HEK293 (cell line): ENCODE measurements around the gene KRTAP5-8.
A peak's percentile ranks its signal among the peaks of the same experiment; 100 is the strongest.
"Not testable (repeated sequence)": the region's sequence is repeated elsewhere in the genome, so short reads cannot be mapped to it uniquely, and the experiment has no call there.

Experiments
- CTCF ChIA-PET: fragments of 350-600 bp; formaldehyde crosslinking; extraction: SDS; loops from one replicate; lab custom pipeline; 2021; ENCODE audit warnings: antibody characterized with exemption; lab: Yijun Ruan, JAX
- POLR2A ChIA-PET: fragments of 300-600 bp; formaldehyde crosslinking; extraction: SDS; loops from one replicate; lab custom pipeline; 2020; ENCODE audit warnings: antibody characterized with exemption, inconsistent platforms; lab: Yijun Ruan, JAX
- H3K27ac ChIP-seq: fragments of 200-500 bp; sonication (Bioruptor generic); 2 replicates; pipeline ENCODE4 v1.5.1; 2014; ENCODE audit warnings: low read depth, low read length, control low read depth, inconsistent platforms; ENCODE audit errors: extremely low read depth
- H3K36me3 ChIP-seq, 2 experiments: fragments of 200-500 bp in 1 of 2; sonication (Bioruptor generic) in 1 of 2; 1 replicate in 1 of 2; 2 replicates in 1 of 2; pipeline ENCODE4 v1.5.1; 2014 to 2017; ENCODE audit warnings: inconsistent platforms in 2 of 2, low read length in 2 of 2; ENCODE audit not compliant: control insufficient read depth in 2 of 2, insufficient read depth in 1 of 2
- H3K4me1 ChIP-seq: fragments of 200-500 bp; sonication (Bioruptor generic); 2 replicates; pipeline ENCODE4 v1.5.1; 2014; ENCODE audit warnings: mild to moderate bottlenecking, low read length, inconsistent platforms; ENCODE audit not compliant: control insufficient read depth, insufficient read depth
- H3K4me3 ChIP-seq: 2 replicates; pipeline ENCODE4 v1.5.1; 2011; ENCODE audit warnings: low read depth, mild to moderate bottlenecking, control low read depth, low read length, moderate library complexity
- H3K9me3 ChIP-seq: fragments of 200-500 bp; sonication (Bioruptor generic); 2 replicates; pipeline ENCODE4 v1.5.1; 2014; ENCODE audit warnings: low read depth, low read length, inconsistent platforms; ENCODE audit not compliant: control insufficient read depth, insufficient read depth
- GLIS2 ChIP-seq: fragments of 450-650 bp; formaldehyde crosslinking; IDR thresholded peaks from 2 replicates; pipeline ENCODE4 v1.5.1; 2016; ENCODE audit warnings: missing biosample characterization, missing genetic modification characterization
- KLF16 ChIP-seq: fragments of 450-650 bp; formaldehyde crosslinking; IDR thresholded peaks from 2 replicates; pipeline ENCODE4 v1.5.1; 2017; ENCODE audit warnings: missing biosample characterization, missing genetic modification characterization
- KLF8 ChIP-seq: fragments of 450-650 bp; formaldehyde crosslinking; IDR thresholded peaks from 2 replicates; pipeline ENCODE4 v1.5.1; 2016; ENCODE audit warnings: missing biosample characterization, missing genetic modification characterization
- RBAK ChIP-seq: fragments of 450-650 bp; formaldehyde crosslinking; IDR thresholded peaks from 2 replicates; pipeline ENCODE4 v1.5.1; 2016; ENCODE audit warnings: missing biosample characterization, missing genetic modification characterization
- SALL2 ChIP-seq: fragments of 450-650 bp; formaldehyde crosslinking; IDR thresholded peaks from 2 replicates; pipeline ENCODE4 v1.5.0; 2017; ENCODE audit warnings: missing biosample characterization, mild to moderate bottlenecking, missing genetic modification characterization, borderline replicate concordance
- SCRT2 ChIP-seq: fragments of 450-650 bp; formaldehyde crosslinking; IDR thresholded peaks from 2 replicates; pipeline ENCODE4 v1.5.1; 2016; ENCODE audit warnings: missing biosample characterization, missing genetic modification characterization
- YY1 ChIP-seq: fragments of 450-650 bp; formaldehyde crosslinking; IDR thresholded peaks from 2 replicates; pipeline ENCODE4 v1.5.1; 2018; ENCODE audit warnings: missing biosample characterization, missing genetic modification characterization
- ZBTB7A ChIP-seq: fragments of 450-650 bp; formaldehyde crosslinking; IDR thresholded peaks from 2 replicates; pipeline ENCODE4 v1.5.1; 2016; ENCODE audit warnings: low read depth, missing biosample characterization, missing genetic modification characterization
- ZNF155 ChIP-seq: fragments of 450-650 bp; formaldehyde crosslinking; IDR thresholded peaks from 2 replicates; pipeline ENCODE4 v1.5.1; 2016; ENCODE audit warnings: missing biosample characterization, missing genetic modification characterization
- ZNF239 ChIP-seq: fragments of 450-650 bp; formaldehyde crosslinking; IDR thresholded peaks from 2 replicates; pipeline ENCODE4 v1.5.1; 2016; ENCODE audit warnings: missing biosample characterization, missing genetic modification characterization
- ZNF335 ChIP-seq: fragments of 450-650 bp; formaldehyde crosslinking; conservative IDR thresholded peaks from 2 replicates; pipeline ENCODE4 v1.5.1; 2016; ENCODE audit warnings: missing biosample characterization, missing genetic modification characterization
- ZNF366 ChIP-seq: fragments of 450-650 bp; formaldehyde crosslinking; conservative IDR thresholded peaks from 2 replicates; pipeline ENCODE4 v1.5.1; 2016; ENCODE audit warnings: missing biosample characterization, missing genetic modification characterization
- ZNF501 ChIP-seq: fragments of 450-650 bp; formaldehyde crosslinking; IDR thresholded peaks from 2 replicates; pipeline ENCODE4 v1.5.1; 2016; ENCODE audit warnings: missing biosample characterization, missing genetic modification characterization
- ZNF521 ChIP-seq: fragments of 450-650 bp; formaldehyde crosslinking; IDR thresholded peaks from 2 replicates; pipeline ENCODE4 v1.5.1; 2017; ENCODE audit warnings: missing biosample characterization, mild to moderate bottlenecking, missing genetic modification characterization
- ZNF548 ChIP-seq: fragments of 450-650 bp; formaldehyde crosslinking; IDR thresholded peaks from 2 replicates; pipeline ENCODE4 v1.5.1; 2016; ENCODE audit warnings: missing biosample characterization, missing genetic modification characterization
- ZNF549 ChIP-seq: fragments of 450-650 bp; IDR thresholded peaks from 2 replicates; pipeline ENCODE4 v1.5.1; 2018; ENCODE audit warnings: missing biosample characterization, missing genetic modification characterization, mild to moderate bottlenecking, inconsistent platforms, moderate library complexity
- ZNF560 ChIP-seq: fragments of 450-650 bp; formaldehyde crosslinking; IDR thresholded peaks from 2 replicates; pipeline ENCODE4 v1.5.1; 2017; ENCODE audit warnings: missing biosample characterization, missing genetic modification characterization, borderline replicate concordance
- ZNF623 ChIP-seq: fragments of 450-650 bp; formaldehyde crosslinking; IDR thresholded peaks from 2 replicates; pipeline ENCODE4 v1.5.1; 2016; ENCODE audit warnings: missing biosample characterization, missing genetic modification characterization
- ZNF629 ChIP-seq: fragments of 450-650 bp; formaldehyde crosslinking; IDR thresholded peaks from 2 replicates; pipeline ENCODE4 v1.5.1; 2017; ENCODE audit warnings: missing biosample characterization, missing genetic modification characterization
- ZNF660 ChIP-seq: fragments of 450-650 bp; IDR thresholded peaks from 2 replicates; pipeline ENCODE4 v1.5.1; 2018; ENCODE audit warnings: missing biosample characterization, mild to moderate bottlenecking, missing genetic modification characterization
- ZNF791 ChIP-seq: fragments of 450-650 bp; formaldehyde crosslinking; IDR thresholded peaks from 2 replicates; pipeline ENCODE4 v1.5.1; 2016; ENCODE audit warnings: missing biosample characterization, missing genetic modification characterization

KRTAP5-8 gene

DNA sequence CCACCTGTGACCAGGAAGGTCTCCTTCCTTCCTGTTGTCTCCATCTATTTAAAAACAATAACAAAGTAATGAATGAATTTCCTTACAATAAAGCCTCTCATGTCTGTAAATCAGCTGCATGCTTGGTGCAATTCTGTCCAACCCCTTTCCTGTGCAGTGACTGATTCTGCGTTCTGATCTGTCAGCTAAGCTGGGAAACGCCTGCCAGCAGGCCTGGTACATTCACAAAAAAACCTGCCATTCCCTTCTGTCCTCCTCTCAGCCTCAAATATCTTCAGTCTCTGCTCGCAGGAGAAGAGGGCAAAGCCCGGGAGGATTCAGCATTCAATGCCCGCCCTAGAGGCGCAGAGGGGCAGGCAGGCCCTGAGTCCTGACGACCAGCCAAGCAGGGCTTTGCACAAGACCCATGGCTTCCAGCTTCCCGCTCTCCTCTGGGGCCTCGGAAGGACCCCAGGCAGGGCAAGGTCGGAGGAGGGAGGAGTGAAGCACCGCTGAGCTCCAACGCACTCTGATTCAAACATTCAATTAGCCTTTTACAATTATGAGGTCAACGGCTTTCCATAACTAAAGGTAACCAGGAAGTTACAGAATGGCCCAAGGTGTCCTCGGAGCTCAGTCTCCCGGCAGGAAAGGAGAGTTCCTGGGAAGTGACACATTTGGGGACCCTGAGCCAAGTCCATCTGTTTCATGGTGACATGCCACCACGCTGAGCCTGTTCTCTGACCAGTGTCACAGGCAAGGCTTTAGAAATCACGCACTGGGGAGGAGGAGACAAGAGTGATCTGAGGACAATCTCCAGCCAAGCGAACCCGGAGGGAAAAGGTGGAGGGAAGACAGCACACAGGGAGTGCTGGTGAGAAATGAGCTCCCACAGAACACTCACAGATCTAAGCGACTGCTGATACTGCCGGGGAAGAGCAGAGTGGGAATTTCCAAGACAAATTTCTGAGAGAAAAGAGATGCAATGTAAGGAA lies 29.1 kb downstream of the KRTAP5-8 start:
- CTCF ChIA-PET = interaction anchor here (1.4 kb wide), 1 partner anchor 13 kb away, joined by 5 read pairs; no protein-coding TSS in a partner anchor
- POLR2A ChIA-PET = not testable (repeated sequence)

DNA sequence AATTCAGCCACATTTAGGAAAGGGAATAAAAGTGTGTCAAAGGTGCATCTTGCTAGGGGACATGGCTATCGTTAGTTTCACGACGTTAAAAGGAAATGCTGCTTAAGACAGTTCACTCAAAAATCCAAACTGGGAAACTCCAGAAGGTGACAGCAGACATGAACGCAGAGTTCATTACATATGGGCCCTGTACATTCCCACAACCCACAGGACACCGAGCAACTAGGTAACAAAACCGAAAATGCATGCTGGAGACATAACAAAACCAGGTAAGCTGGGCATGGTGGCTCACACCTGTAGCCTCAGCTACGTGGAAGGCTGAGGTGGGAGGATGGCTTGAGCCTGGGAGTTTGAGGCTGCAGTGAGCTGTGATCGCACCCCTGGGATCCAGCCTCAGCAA lies 29.8 kb downstream of the KRTAP5-8 start:
- H3K36me3 ChIP-seq, H3K27ac ChIP-seq, H3K9me3 ChIP-seq, POLR2A ChIA-PET, H3K4me3 ChIP-seq, H3K4me1 ChIP-seq: not testable (repeated sequence)
- CTCF ChIA-PET = interaction anchor here (0.5 to 1.4 kb wide), 2 partner anchors 12 to 18 kb away, joined by 3 to 5 read pairs; no protein-coding TSS in a partner anchor
- TF ChIP-seq SCRT2 (tag by site-specific recombination) = peak; percentile 25; the same call in 1 of the 2 replicates

More for the DNA sequence above, 29.1 kb downstream of the KRTAP5-8 start:
- H3K4me3 ChIP-seq, H3K27ac ChIP-seq, H3K36me3 ChIP-seq, H3K9me3 ChIP-seq, H3K4me1 ChIP-seq: not testable (repeated sequence)

GRCh38 chr11:71568704-71569349 lies 31.0 kb downstream of the KRTAP5-8 start:
- no peaks in the 10 kb centered on the region for H3K36me3 ChIP-seq
- H3K4me3 ChIP-seq = no peak overlapping the region
- TF ChIP-seq ZNF501 (tag by site-specific recombination) (no peak), ZBTB7A (tag by site-specific recombination) (no peak), ZNF560 (no peak), ZNF335 (tag by site-specific recombination) (no peak), YY1 (tag by site-specific recombination) (no peak)
- TF ChIP-seq, all 188 proteins: peak for 0
- H3K9me3 ChIP-seq = no peaks in the 10 kb centered on the region
- POLR2A ChIA-PET = interaction anchor here (0.6 kb wide), 1 partner anchor 11 kb away, joined by 3 read pairs; no protein-coding TSS in a partner anchor
- H3K27ac ChIP-seq = no peak overlapping the region
- no peaks in the 10 kb centered on the region for H3K4me1 ChIP-seq
- CTCF ChIA-PET = interaction anchor here (1.4 kb wide), 1 partner anchor 11 kb away, joined by 5 read pairs; no protein-coding TSS in a partner anchor

DNA sequence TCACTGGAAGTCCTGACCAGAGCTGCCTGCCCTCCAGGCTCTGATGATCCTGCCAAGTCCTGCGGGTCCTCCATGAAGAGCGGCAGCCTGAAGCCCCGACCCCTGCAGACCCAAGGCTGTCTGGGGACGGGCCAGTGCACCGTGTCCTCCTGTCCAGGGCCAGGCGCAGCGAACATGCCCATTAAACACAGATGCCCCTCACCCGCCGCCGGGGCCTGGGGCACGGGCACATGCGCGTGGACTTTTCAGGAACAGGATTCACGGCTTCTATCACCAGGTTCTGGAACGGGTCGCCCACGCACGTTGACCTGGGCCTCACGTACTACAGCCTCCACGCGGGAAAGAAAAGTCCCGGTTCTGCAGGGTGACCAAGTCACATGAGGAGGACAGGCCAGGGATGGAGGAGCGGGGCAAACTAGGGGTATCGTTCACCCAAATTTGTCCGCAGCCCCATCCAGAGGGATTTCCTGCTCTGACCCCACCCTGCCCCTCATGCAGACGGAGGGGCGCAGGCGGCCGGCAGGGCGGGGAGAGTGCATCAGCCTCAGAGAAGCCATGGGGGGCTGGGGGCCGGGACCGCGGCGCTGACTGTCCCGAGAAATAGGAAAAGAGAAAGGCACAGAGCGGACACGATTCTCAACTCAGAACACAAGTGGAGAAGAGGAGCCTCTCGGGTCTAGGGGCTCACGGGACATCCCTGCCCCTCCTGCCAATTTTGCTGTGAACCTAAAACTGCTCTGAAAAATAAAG lies 33.5 kb downstream of the KRTAP5-8 start:
- not testable (repeated sequence) for H3K4me3 ChIP-seq, H3K9me3 ChIP-seq, H3K36me3 ChIP-seq, H3K27ac ChIP-seq, H3K4me1 ChIP-seq
- POLR2A ChIA-PET = interaction anchor here (1.1 kb wide), 1 partner anchor 8 kb away, joined by 3 read pairs; no protein-coding TSS in a partner anchor
- CTCF ChIA-PET = interaction anchor here (0.7 kb wide), 1 partner anchor 9 kb away, joined by 3 read pairs; no protein-coding TSS in a partner anchor

DNA sequence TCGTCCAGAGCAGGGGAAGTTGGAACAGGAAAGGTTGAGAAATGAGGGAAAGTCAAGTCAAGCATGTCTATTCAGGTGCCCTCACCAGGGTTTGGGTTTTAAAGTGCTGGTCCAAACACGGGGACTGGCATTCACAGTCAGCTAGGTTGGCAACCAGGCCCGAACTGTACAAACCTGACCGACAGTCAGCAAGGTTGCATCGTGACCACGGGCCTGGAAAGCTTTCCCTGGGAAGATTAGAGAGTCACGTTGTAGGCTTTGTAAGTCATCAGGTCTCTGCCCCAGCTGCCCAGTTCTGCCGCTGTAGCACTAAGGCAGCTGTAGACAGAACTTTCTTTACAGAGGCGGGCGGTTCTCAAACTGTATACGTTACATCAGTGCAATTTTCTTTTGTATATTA lies 35.0 kb downstream of the KRTAP5-8 start:
- Histone ChIP-seq H3K27ac (no peak overlapping the region), H3K36me3 (no peaks in the 10 kb centered on the region), H3K4me1 (no peaks in the 10 kb centered on the region), H3K4me3 (no peak overlapping the region)
- CTCF ChIA-PET = interaction anchor here (1.0 kb wide), 1 partner anchor 10 kb away, joined by 3 read pairs; no protein-coding TSS in a partner anchor
- TF ChIP-seq ZNF366 (tag by site-specific recombination) (no peak), GLIS2 (tag by site-specific recombination) (no peak), KLF16 (tag by site-specific recombination) (no peak), ZNF791 (no peak), ZNF623 (tag by site-specific recombination) (no peak), KLF8 (tag by site-specific recombination) (no peak), ZNF155 (tag by site-specific recombination) (no peak), ZNF239 (tag by site-specific recombination) (no peak), SALL2 (no peak), ZNF629 (tag by site-specific recombination) (no peak), ZNF660 (tag by site-specific recombination) (no peak), ZNF549 (tag by site-specific recombination) (no peak), RBAK (tag by site-specific recombination) (no peak), ZNF548 (no peak), ZNF521 (tag by site-specific recombination) (no peak)
- TF ChIP-seq, all 188 proteins: peak for 0
- H3K9me3 ChIP-seq = no peaks in the 10 kb centered on the region
- POLR2A ChIA-PET = no interaction called here
